MM.1S (cell line): Measurements from ENCODE around the gene ZNF106.

Experiments used
- DNase-seq: peaks from one replicate; pipeline ENCODE4 v3.0.0-alpha.2; 2015
- H2AFZ ChIP-seq: fragments of 300-600 bp; sonication (generic); 2 replicates; pipeline ENCODE4 v1.6.0; 2016; ENCODE audit warnings: antibody characterized with exemption, low read length
- H3F3A ChIP-seq: fragments of 300-600 bp; sonication (generic); 2 replicates; pipeline ENCODE4 v1.6.1; 2016; ENCODE audit warnings: mild to moderate bottlenecking, antibody characterized with exemption, low read length, moderate library complexity, mixed read lengths; ENCODE audit not compliant: insufficient read depth
- H3K27ac ChIP-seq: fragments of 300-600 bp; sonication (generic); 2 replicates; pipeline ENCODE4 v1.5.1; 2016; ENCODE audit warnings: mild to moderate bottlenecking, low read length
- H3K27me3 ChIP-seq: fragments of 300-600 bp; sonication (generic); replicated peaks from 2 replicates; pipeline ENCODE4 v1.6.0; 2016; ENCODE audit warnings: low read length; ENCODE audit not compliant: insufficient read depth
- H3K36me3 ChIP-seq: fragments of 300-600 bp; sonication (generic); replicated peaks from 2 replicates; pipeline ENCODE4 v1.6.1; 2016; ENCODE audit warnings: mild to moderate bottlenecking, low read length, mixed read lengths; ENCODE audit not compliant: insufficient read depth
- H3K4me1 ChIP-seq: fragments of 300-600 bp; sonication (generic); 2 replicates; pipeline ENCODE4 v1.6.1; 2016; ENCODE audit warnings: low read length, mixed read lengths
- H3K4me2 ChIP-seq: fragments of 300-600 bp; sonication (generic); 2 replicates; pipeline ENCODE4 v1.6.0; 2016; ENCODE audit warnings: low read depth, low read length
- H3K4me3 ChIP-seq: fragments of 300-600 bp; sonication (generic); 2 replicates; pipeline ENCODE4 v1.5.1; 2016; ENCODE audit warnings: low read length, mixed read lengths
- H3K79me2 ChIP-seq: fragments of 300-600 bp; sonication (generic); 2 replicates; pipeline ENCODE4 v1.6.1; 2016; ENCODE audit warnings: mixed run types, low read length, mixed read lengths
- H3K9ac ChIP-seq: fragments of 300-600 bp; sonication (generic); 2 replicates; pipeline ENCODE4 v1.6.1; 2016; ENCODE audit warnings: low read length, mixed read lengths
- H3K9me2 ChIP-seq: fragments of 300-600 bp; sonication (generic); replicated peaks from 2 replicates; pipeline ENCODE4 v1.6.1; 2016; ENCODE audit warnings: mild to moderate bottlenecking, low read length, mixed read lengths; ENCODE audit not compliant: insufficient read depth
- H3K9me3 ChIP-seq: fragments of 300-600 bp; sonication (generic); replicated peaks from 2 replicates; pipeline ENCODE4 v1.6.1; 2016; ENCODE audit warnings: mild to moderate bottlenecking, low read length, mixed read lengths; ENCODE audit not compliant: insufficient read depth
- H4K20me1 ChIP-seq: fragments of 300-600 bp; sonication (generic); 2 replicates; pipeline ENCODE4 v1.6.1; 2016; ENCODE audit warnings: mild to moderate bottlenecking, low read length, moderate library complexity, mixed read lengths; ENCODE audit not compliant: insufficient read depth
- EZH2 ChIP-seq: fragments of 300-600 bp; sonication (generic); optimal IDR thresholded peaks from 2 replicates; pipeline ENCODE3; 2017; ENCODE audit warnings: low read depth, mild to moderate bottlenecking, antibody characterized with exemption, low read length, mixed read lengths
- EZH2phosphoT487 ChIP-seq: fragments of 300-600 bp; sonication (generic); IDR thresholded peaks from 2 replicates; pipeline ENCODE4 v1.6.1; 2018; ENCODE audit warnings: antibody characterized with exemption, low read length
- TF ChIP-seq, protein P1 (sequence below): fragments of 300-600 bp; sonication (generic); IDR thresholded peaks from 2 replicates; pipeline ENCODE4 v1.5.1; 2016; ENCODE audit warnings: antibody characterized with exemption, low read length, mixed read lengths

ZNF106 gene

DNA sequence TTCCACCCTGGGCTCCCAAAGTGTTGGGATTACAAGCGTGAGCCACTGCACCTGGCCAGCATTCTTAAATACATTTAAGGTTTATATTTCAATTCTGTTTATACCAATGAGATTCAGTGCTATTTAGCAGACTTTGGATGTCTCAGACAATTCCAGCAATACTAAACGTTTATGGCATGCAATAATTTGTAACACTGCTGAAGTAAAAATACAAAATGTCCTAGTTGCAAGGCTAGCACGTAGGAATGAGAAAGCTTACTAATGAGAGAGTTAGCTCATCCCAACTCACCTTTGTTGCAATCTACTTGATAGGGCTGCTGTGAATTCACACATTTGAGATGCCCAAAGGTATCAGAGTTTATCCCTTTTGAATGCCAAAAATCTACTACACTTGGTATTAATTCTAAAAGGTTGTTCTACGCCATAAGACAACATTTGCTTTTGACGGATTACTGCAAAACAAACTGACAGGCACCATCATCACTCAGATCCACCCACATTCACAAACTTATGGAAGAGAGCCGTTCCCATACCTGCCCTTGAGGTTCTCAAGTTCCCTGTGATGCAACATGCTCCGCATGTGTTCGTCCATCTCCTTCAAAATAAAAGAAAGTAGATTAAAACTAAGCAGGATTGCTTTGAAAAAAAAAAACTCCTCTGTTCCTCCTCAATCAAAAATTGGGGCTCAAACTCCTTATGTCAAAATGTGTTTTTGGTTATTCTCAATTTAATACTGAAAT is 25.3 kb downstream of the ZNF106 start:
- H3K4me3 ChIP-seq: no peak overlapping the region
- no peak for TF ChIP-seq EZH2phosphoT487
- TF ChIP-seq EZH2: no peak
- TF ChIP-seq, protein P1, sequence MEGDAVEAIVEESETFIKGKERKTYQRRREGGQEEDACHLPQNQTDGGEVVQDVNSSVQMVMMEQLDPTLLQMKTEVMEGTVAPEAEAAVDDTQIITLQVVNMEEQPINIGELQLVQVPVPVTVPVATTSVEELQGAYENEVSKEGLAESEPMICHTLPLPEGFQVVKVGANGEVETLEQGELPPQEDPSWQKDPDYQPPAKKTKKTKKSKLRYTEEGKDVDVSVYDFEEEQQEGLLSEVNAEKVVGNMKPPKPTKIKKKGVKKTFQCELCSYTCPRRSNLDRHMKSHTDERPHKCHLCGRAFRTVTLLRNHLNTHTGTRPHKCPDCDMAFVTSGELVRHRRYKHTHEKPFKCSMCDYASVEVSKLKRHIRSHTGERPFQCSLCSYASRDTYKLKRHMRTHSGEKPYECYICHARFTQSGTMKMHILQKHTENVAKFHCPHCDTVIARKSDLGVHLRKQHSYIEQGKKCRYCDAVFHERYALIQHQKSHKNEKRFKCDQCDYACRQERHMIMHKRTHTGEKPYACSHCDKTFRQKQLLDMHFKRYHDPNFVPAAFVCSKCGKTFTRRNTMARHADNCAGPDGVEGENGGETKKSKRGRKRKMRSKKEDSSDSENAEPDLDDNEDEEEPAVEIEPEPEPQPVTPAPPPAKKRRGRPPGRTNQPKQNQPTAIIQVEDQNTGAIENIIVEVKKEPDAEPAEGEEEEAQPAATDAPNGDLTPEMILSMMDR: no peak

DNA sequence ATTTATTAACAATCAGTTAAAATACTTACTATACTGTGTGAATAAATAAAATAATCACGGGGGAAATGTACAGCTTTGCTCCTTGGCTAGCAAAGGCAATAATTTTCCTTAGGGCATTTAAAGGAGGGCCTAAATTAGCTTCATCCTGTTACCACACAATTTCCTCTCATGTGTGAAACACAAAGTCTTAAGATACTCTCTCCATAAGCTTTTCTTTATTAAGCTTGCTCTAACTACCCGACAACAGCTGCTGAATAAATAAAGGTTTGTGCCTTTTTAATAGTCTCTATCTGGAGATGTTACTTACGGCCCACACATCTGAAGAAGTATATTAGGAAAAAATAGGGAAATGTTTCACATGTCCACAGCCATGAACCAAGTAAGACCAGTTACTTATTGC is 29.7 kb downstream of the ZNF106 start:
- H3K4me1 ChIP-seq: no peaks in the 10 kb centered on the region
- no peak overlapping the region for H3K4me2 ChIP-seq
- H3K9me2 ChIP-seq: no peaks in the 10 kb centered on the region
- DNase-seq: no peak
- no peak overlapping the region for H3K27ac ChIP-seq
- H2AFZ ChIP-seq: no peak overlapping the region
- H3F3A ChIP-seq: no peaks in the 10 kb centered on the region
- H3K9ac ChIP-seq: no peak overlapping the region
- no peaks in the 10 kb centered on the region for H3K27me3 ChIP-seq
- H4K20me1 ChIP-seq: no peaks in the 10 kb centered on the region
- no peaks in the 10 kb centered on the region; the same call in 1 of the 2 replicates for H3K36me3 ChIP-seq
- peaks cover 7% of the 10 kb centered on the region; the same call in 1 of the 2 replicates for H3K79me2 ChIP-seq
- TF ChIP-seq EZH2 (no peak), EZH2phosphoT487 (no peak)
- TF ChIP-seq, protein P1: no peak
- no peaks in the 10 kb centered on the region for H3K9me3 ChIP-seq
- no peak overlapping the region for H3K4me3 ChIP-seq

More for the DNA sequence above, 25.3 kb downstream of the ZNF106 start:
- Histone ChIP-seq H3K27me3 (no peaks in the 10 kb centered on the region), H3K4me2 (no peak overlapping the region), H3K9me2 (no peaks in the 10 kb centered on the region), H2AFZ (no peak overlapping the region), H3K9ac (no peak overlapping the region), H3K27ac (no peak overlapping the region), H3K4me1 (no peaks in the 10 kb centered on the region), H4K20me1 (no peaks in the 10 kb centered on the region), H3K9me3 (no peaks in the 10 kb centered on the region), H3K36me3 (no peaks in the 10 kb centered on the region; the same call in 1 of the 2 replicates), H3K79me2 (peaks cover 7% of the 10 kb centered on the region; the same call in 1 of the 2 replicates), H3F3A (no peaks in the 10 kb centered on the region)
- DNase-seq: no peak

DNA sequence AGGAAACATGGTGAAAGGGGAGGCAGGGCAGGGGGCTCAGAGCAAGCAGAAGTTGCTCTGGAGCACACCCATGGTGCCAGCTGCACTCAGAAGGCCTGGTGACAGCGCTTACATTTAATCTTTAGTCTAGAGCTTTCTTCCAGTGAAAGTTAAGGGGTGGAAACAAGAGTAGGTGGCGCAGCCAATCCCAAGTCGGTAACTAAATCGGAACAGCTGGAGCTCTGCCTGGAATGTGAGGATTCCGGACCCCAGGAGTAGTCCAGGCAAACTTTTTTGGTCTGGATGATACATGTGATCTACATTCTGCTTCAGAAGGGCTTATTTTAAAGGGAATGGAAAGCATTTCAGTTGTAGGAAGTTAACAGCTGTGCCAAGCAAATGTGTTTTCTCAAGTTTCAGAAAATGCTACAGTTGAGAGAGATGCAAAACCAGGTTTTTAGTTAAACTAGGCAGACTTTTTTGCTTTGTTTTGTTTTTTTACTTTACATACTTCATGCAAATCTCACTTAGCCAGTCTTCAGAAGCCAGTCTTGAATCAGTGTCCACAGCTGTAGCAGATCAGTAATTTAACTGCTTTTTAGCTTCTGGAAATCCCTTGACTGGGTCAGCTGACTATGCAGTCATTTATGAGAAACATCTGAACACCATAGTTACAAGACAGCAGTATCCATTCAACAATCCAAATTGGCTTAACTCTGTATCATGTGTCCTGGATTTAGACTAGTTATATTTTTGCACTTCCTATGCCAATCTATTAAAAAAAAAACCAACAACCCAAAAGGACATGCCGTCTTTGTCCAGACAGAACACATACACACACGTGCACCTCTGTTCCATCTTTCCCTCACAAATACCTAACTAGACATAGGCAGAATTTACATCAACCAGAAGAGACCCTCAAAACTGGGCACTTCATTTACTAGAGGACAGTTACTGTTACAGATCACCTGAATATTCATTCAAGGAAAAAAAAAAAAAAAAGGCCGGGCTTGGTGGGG is 33.2 kb downstream of the ZNF106 start:
- no peaks in the 10 kb centered on the region; the same call in 1 of the 2 replicates for H3K36me3 ChIP-seq
- H2AFZ ChIP-seq: no peak overlapping the region
- H4K20me1 ChIP-seq: no peaks in the 10 kb centered on the region
- H3K4me1 ChIP-seq: no peaks in the 10 kb centered on the region
- no peak overlapping the region for H3K9ac ChIP-seq
- H3K79me2 ChIP-seq: peaks cover 7% of the 10 kb centered on the region; the same call in 1 of the 2 replicates
- H3K4me2 ChIP-seq: no peak overlapping the region
- H3K9me3 ChIP-seq: no peaks in the 10 kb centered on the region
- H3F3A ChIP-seq: no peaks in the 10 kb centered on the region
- no peaks in the 10 kb centered on the region for H3K9me2 ChIP-seq
- no peak for TF ChIP-seq EZH2
- TF ChIP-seq, protein P1: no peak
- no peak for TF ChIP-seq EZH2phosphoT487
- no peak for DNase-seq
- H3K27ac ChIP-seq: peak overlapping the region; percentile 10; the same call in 1 of the 2 replicates
- H3K4me3 ChIP-seq: no peak overlapping the region
- H3K27me3 ChIP-seq: no peaks in the 10 kb centered on the region
